HepG2 (cell line): ENCODE measurements around the gene IFIT2. TPM values are rescaled to one million over a fixed set of nuclear protein-coding genes. Genes with fewer than 3 reads are reported as not detected.

Experiments
- ATAC-seq: fragments of 200-7000 bp; cut with Tn5 transposase; 3 replicates; pipeline ENCODE4 v1.9.1; 2020; ENCODE audit warnings: mild to moderate bottlenecking, moderate library complexity
- BruUV-seq: library from RNA; stranded (reverse); fragments of 400-500 nt; replicated peaks from 2 replicates; lab custom pipeline; 2021; lab: Mats Ljungman, UMichigan
- CTCF ChIA-PET: fragments of 300-600 bp; formaldehyde crosslinking; extraction: SDS; loops from one replicate; lab custom pipeline; 2021; ENCODE audit warnings: low total read pairs, inconsistent platforms, low intra/inter-chr PET ratio; lab: Yijun Ruan, JAX
- POLR2A ChIA-PET: fragments of 350-600 bp; sonication (Branson Sonifier 250); formaldehyde crosslinking; loops from one replicate; lab custom pipeline; 2020; ENCODE audit warnings: antibody characterized with exemption, inconsistent platforms; lab: Yijun Ruan, JAX
- DNase-seq: peaks from one replicate; pipeline ENCODE4 v3.0.0-alpha.2; 2015; ENCODE audit warnings: low spot score
- FAIRE-seq: peaks from 3 replicates; lab custom pipeline; 2011; peaks lifted over from hg19 to GRCh38; lab: Jason Lieb, UNC
- H2AFZ ChIP-seq: one replicate; pipeline ENCODE4 v1.6.1; 2011; ENCODE audit warnings: low read length, inconsistent platforms
- H3K27ac ChIP-seq: fragments of 300-600 bp; 3 replicates; pipeline ENCODE4 v1.8.0; 2011; ENCODE audit warnings: mixed run types, mild to moderate bottlenecking, mixed read lengths, low read length, inconsistent platforms; ENCODE audit not compliant: insufficient read depth; ENCODE audit errors: extremely low read length
- H3K27me3 ChIP-seq, 2 experiments: fragments of 200-600 bp in 1 of 2; 2 replicates in 1 of 2; 3 replicates in 1 of 2; pipeline versions ENCODE4 v1.6.0 to v1.8.0; 2011; ENCODE audit warnings: low read length in 2 of 2, mild to moderate bottlenecking in 2 of 2, moderate library complexity in 2 of 2, inconsistent platforms in 1 of 2; ENCODE audit not compliant: insufficient read depth in 2 of 2, control insufficient read depth in 1 of 2
- H3K36me3 ChIP-seq, 2 experiments: fragments of 200-600 bp in 1 of 2; replicated peaks in 1 of 2; 2 replicates in 1 of 2; 3 replicates in 1 of 2; pipeline versions ENCODE4 v1.5.1 to v1.8.0; 2011; ENCODE audit warnings: low read length in 2 of 2, inconsistent platforms in 1 of 2; ENCODE audit not compliant: insufficient read depth in 2 of 2, control insufficient read depth in 1 of 2
- H3K4me1 ChIP-seq: 2 replicates; pipeline ENCODE4 v1.5.1; 2012; ENCODE audit warnings: low read length, inconsistent platforms; ENCODE audit not compliant: insufficient read depth
- H3K4me2 ChIP-seq: 2 replicates; pipeline ENCODE4 v1.6.0; 2011; ENCODE audit warnings: low read depth, low read length, inconsistent platforms
- H3K4me3 ChIP-seq, 3 experiments: fragments of 200-600 bp in 1 of 3; sonication (generic), shearing (Covaris generic) in 1 of 3; replicated peaks in 1 of 3; 2 replicates each; pipeline ENCODE4 v1.5.1; 2011 to 2016; ENCODE audit warnings: low read length in 3 of 3, inconsistent platforms in 2 of 3, low read depth in 2 of 3, mild to moderate bottlenecking in 2 of 3, control low read depth in 1 of 3, mixed read lengths in 1 of 3; ENCODE audit not compliant: insufficient read depth in 1 of 3
- H3K79me2 ChIP-seq: one replicate; pipeline ENCODE4 v1.6.1; 2011; ENCODE audit warnings: low read length, inconsistent platforms; ENCODE audit not compliant: insufficient read depth
- H3K9ac ChIP-seq: 2 replicates; pipeline ENCODE4 v1.6.0; 2011; ENCODE audit warnings: mild to moderate bottlenecking, low read depth, low read length, inconsistent platforms; ENCODE audit not compliant: insufficient read depth
- H3K9me3 ChIP-seq: 2 replicates; pipeline ENCODE4 v1.5.1; 2012; ENCODE audit warnings: mild to moderate bottlenecking, low read length
- H4K20me1 ChIP-seq: 2 replicates; pipeline ENCODE4 v1.6.0; 2011; ENCODE audit warnings: inconsistent platforms, mild to moderate bottlenecking, low read length, moderate library complexity; ENCODE audit not compliant: insufficient read depth
- ZNF737 ChIP-seq: sonication (generic); formaldehyde crosslinking; IDR thresholded peaks from 2 replicates; pipeline ENCODE4 v1.5.0; 2020; ENCODE audit warnings: missing genetic modification reagents, mild to moderate bottlenecking, borderline replicate concordance
- in situ Hi-C: cut with HindIII; loops from 2 replicates; pipeline ENCODE4 v1.10.0; 2017; ENCODE audit warnings: low pct_unique_long_range_greater_than_20kb; ENCODE audit not compliant: extremely low pct_ligation_motif_present
- intact Hi-C: fragments of 100-400 bp; cut with micrococcal nuclease; formaldehyde crosslinking; loops from one replicate; pipeline ENCODE4 v1.10.0; 2022; ENCODE audit not compliant: unreplicated experiment
- polyA plus RNA-seq, 8 experiments: library from polyadenylated mRNA; depleted of rRNA in 3 of 8; stranded (reverse) in 7 of 8; unstranded in 1 of 8; fragments of >200 nt; fragmentation: Illumina TruSeq in 4 of 8; extraction: Trizol in 4 of 8; gene quantifications; 2 replicates each; pipeline versions ENCODE4 v1.2.1 to v1.2.3, GENCODE V29; 2011 to 2016; ENCODE audit warnings: low read depth in 4 of 8, missing spikeins in 1 of 8, mixed read lengths in 1 of 8; ENCODE audit not compliant: insufficient read depth in 1 of 8
- total RNA-seq, 5 experiments: library from RNA; depleted of rRNA; stranded (reverse); fragments of >200 nt; fragmentation: Illumina TruSeq; extraction: Trizol; gene quantifications; 2 replicates each; pipeline ENCODE4 v1.2.3, GENCODE V29; 2016; ENCODE audit warnings: low read depth in 1 of 5
- TF ChIP-seq, protein P1 (sequence below): IDR thresholded peaks from 2 replicates; pipeline ENCODE4 v1.6.1; 2016; ENCODE audit warnings: low read depth, missing genetic modification reagents, missing compliant biosample characterization

The IFIT2 gene
- total and polyA plus RNA-seq, 2 of the 13 experiments (the other 11 are each of a cell fraction or from before 2014, with no cell fraction given), result 0.04 to 0.15 TPM

- in situ Hi-C loops (no loop called here), intact Hi-C loops (no loop called here)
- Histone ChIP-seq H3K36me3 (no peaks in the 10 kb centered on the region), H2AFZ (no peak overlapping the region), H3K4me2 (no peak overlapping the region), H3K27me3 (no peaks in the 10 kb centered on the region; a peak in 1 of 5 replicates), H3K4me3 (no peak overlapping the region), H3K27ac (no peak overlapping the region), H4K20me1 (no peaks in the 10 kb centered on the region), H3K9ac (no peak overlapping the region), H3K79me2 (no peaks in the 10 kb centered on the region), H3K9me3 (no peaks in the 10 kb centered on the region), H3K4me1 (peaks cover 33% of the 10 kb centered on the region)
- ChIA-PET POLR2A (interaction anchor here (1.3 kb wide), 1 partner anchor 9 kb away, joined by 3 read pairs; no protein-coding TSS in a partner anchor), CTCF (no interaction called here)
- DNase-seq, result no peak
- TF ChIP-seq, protein P1, sequence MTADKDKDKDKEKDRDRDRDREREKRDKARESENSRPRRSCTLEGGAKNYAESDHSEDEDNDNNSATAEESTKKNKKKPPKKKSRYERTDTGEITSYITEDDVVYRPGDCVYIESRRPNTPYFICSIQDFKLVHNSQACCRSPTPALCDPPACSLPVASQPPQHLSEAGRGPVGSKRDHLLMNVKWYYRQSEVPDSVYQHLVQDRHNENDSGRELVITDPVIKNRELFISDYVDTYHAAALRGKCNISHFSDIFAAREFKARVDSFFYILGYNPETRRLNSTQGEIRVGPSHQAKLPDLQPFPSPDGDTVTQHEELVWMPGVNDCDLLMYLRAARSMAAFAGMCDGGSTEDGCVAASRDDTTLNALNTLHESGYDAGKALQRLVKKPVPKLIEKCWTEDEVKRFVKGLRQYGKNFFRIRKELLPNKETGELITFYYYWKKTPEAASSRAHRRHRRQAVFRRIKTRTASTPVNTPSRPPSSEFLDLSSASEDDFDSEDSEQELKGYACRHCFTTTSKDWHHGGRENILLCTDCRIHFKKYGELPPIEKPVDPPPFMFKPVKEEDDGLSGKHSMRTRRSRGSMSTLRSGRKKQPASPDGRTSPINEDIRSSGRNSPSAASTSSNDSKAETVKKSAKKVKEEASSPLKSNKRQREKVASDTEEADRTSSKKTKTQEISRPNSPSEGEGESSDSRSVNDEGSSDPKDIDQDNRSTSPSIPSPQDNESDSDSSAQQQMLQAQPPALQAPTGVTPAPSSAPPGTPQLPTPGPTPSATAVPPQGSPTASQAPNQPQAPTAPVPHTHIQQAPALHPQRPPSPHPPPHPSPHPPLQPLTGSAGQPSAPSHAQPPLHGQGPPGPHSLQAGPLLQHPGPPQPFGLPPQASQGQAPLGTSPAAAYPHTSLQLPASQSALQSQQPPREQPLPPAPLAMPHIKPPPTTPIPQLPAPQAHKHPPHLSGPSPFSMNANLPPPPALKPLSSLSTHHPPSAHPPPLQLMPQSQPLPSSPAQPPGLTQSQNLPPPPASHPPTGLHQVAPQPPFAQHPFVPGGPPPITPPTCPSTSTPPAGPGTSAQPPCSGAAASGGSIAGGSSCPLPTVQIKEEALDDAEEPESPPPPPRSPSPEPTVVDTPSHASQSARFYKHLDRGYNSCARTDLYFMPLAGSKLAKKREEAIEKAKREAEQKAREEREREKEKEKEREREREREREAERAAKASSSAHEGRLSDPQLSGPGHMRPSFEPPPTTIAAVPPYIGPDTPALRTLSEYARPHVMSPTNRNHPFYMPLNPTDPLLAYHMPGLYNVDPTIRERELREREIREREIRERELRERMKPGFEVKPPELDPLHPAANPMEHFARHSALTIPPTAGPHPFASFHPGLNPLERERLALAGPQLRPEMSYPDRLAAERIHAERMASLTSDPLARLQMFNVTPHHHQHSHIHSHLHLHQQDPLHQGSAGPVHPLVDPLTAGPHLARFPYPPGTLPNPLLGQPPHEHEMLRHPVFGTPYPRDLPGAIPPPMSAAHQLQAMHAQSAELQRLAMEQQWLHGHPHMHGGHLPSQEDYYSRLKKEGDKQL, result no peak
- TF ChIP-seq ZNF737 (CRISPR knock-in tag), result no peak
- ATAC-seq, result no peak
- BruUV-seq, result no TSS peak
- no peak for FAIRE-seq
These were observed 22.9 kb upstream of the IFIT2 start for GRCh38 chr10:89278900-89279392.
